Activated CD4-positive, CD25-positive, alpha-beta regulatory T cell (primary cell): ENCODE measurements around the gene NIPSNAP3A.
A peak's percentile ranks its signal among the peaks of the same experiment; 100 is the strongest.
"Not testable (repeated sequence)": the region's sequence is repeated elsewhere in the genome, so short reads cannot be mapped to it uniquely, and the experiment has no call there.

Experiments used
- DNase-seq, 4 experiments: peaks; one replicate each; lab custom pipeline; 2025; lab: John Stamatoyannopoulos, UW

The NIPSNAP3A gene

GRCh38 chr9:104747565-104748358, at the start of gene NIPSNAP3A:
Gene NIPSNAP3A (plus strand): TSS chr9:104747683. CDS start chr9:104747793, 110 bp downstream.
- peak; percentile 67 to 77 (median 75) for DNase-seq

- DNase-seq, result no peak
Observed at GRCh38 chr9:104700306-104700705, 47.2 kb upstream of the NIPSNAP3A start.

GRCh38 chr9:104708737-104709136, 38.7 kb upstream of the NIPSNAP3A start:
- not testable (repeated sequence) for DNase-seq

GRCh38 chr9:104711604-104712003, 35.9 kb upstream of the NIPSNAP3A start:
- DNase-seq, result no peak

- no peak for DNase-seq
Observed at GRCh38 chr9:104725014-104725413, 22.5 kb upstream of the NIPSNAP3A start.

- DNase-seq, result no peak
Observed at GRCh38 chr9:104738452-104738851, 9.0 kb upstream of the NIPSNAP3A start.

- DNase-seq, result no peak
Observed at GRCh38 chr9:104740621-104741020, 6.9 kb upstream of the NIPSNAP3A start.

- peak in 2 of 4 experiments; percentile 1 to 5 for DNase-seq
Observed at GRCh38 chr9:104743376-104743985, 4.0 kb upstream of the NIPSNAP3A start.

- no peak for DNase-seq
Observed at GRCh38 chr9:104745852-104746251, 1.6 kb upstream of the NIPSNAP3A start.

- DNase-seq, result no peak
Observed at GRCh38 chr9:104746285-104746684, 1.2 kb upstream of the NIPSNAP3A start.

GRCh38 chr9:104746798-104747197, 685 bp upstream of the NIPSNAP3A start:
- DNase-seq, result no peak

- DNase-seq, result no peak
Observed at GRCh38 chr9:104747245-104747564, 278 bp upstream of the NIPSNAP3A start.

GRCh38 chr9:104748359-104749031, 1.0 kb downstream of the NIPSNAP3A start:
- DNase-seq, result no peak

- no peak for DNase-seq
Observed at GRCh38 chr9:104750185-104750767, 2.8 kb downstream of the NIPSNAP3A start.

GRCh38 chr9:104758974-104759373, 11.5 kb downstream of the NIPSNAP3A start:
- DNase-seq, result no peak

- DNase-seq, result no peak
Observed at GRCh38 chr9:104765138-104765537, 17.7 kb downstream of the NIPSNAP3A start.

- DNase-seq, result no peak
Observed at GRCh38 chr9:104766025-104766424, 18.5 kb downstream of the NIPSNAP3A start.

- no peak for DNase-seq
Observed at GRCh38 chr9:104767507-104767906, 20.0 kb downstream of the NIPSNAP3A start.

GRCh38 chr9:104769029-104769428, 21.5 kb downstream of the NIPSNAP3A start:
- DNase-seq, result not testable (repeated sequence)

GRCh38 chr9:104769655-104770054, 22.2 kb downstream of the NIPSNAP3A start:
- no peak for DNase-seq

GRCh38 chr9:104772714-104773510, 25.4 kb downstream of the NIPSNAP3A start:
- no peak for DNase-seq

- no peak for DNase-seq
Observed at GRCh38 chr9:104774132-104774531, 26.6 kb downstream of the NIPSNAP3A start.
